OCI-M2 (cell line): ENCODE results near the gene MYEOV.
A peak's percentile ranks its signal among the peaks of the same experiment; 100 is the strongest.

ENCODE experiments used
- DNase-seq: peaks from one replicate; lab custom pipeline; 2025; ENCODE audit not compliant: unreplicated experiment; lab: John Stamatoyannopoulos, UW

Gene MYEOV

GRCh38 chr11:69286374-69287371 is 7.3 kb upstream of the MYEOV start:
- DNase-seq = no peak

GRCh38 chr11:69287968-69288882 is 5.7 kb upstream of the MYEOV start:
- no peak for DNase-seq

- no peak for DNase-seq
Measured at GRCh38 chr11:69288883-69289242, 5.1 kb upstream of the MYEOV start.

- DNase-seq = no peak
Measured at GRCh38 chr11:69290806-69291205, 3.1 kb upstream of the MYEOV start.

- no peak for DNase-seq
Measured at GRCh38 chr11:69291459-69292110, 2.4 kb upstream of the MYEOV start.

GRCh38 chr11:69292221-69292648 is 1.7 kb upstream of the MYEOV start:
- no peak for DNase-seq

GRCh38 chr11:69293087-69293486 is 868 bp upstream of the MYEOV start:
- DNase-seq = no peak

DNA sequence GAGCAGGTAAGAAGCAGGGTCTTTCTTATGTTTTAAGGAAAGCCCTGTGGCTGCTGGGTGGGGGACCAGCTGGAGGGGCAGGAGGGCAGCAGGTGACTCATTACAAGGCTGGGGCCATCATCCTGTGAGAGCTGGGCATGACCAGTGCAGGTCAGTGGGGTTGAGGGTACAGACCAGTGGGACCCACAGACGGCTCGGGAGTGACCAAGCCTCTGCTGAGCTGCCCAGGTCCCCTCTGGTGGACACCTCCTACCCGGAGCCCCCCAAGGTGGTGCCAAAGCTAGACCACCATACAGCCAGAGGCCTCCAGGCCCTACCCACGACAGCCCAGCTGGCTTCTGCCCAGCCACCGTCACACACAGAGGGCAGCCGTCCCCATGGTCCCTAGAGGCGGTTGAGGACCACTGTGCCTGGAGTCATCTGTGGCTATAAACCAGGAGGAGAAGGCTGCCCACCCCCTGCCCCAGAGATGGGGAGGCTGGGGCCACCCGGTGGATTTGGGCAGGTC is 670 bp downstream of the MYEOV start:
- no peak for DNase-seq

- DNase-seq = no peak
Measured at GRCh38 chr11:69295079-69295994, 1.4 kb downstream of the MYEOV start.

- no peak for DNase-seq
Measured at GRCh38 chr11:69295995-69296889, 2.3 kb downstream of the MYEOV start.

DNA sequence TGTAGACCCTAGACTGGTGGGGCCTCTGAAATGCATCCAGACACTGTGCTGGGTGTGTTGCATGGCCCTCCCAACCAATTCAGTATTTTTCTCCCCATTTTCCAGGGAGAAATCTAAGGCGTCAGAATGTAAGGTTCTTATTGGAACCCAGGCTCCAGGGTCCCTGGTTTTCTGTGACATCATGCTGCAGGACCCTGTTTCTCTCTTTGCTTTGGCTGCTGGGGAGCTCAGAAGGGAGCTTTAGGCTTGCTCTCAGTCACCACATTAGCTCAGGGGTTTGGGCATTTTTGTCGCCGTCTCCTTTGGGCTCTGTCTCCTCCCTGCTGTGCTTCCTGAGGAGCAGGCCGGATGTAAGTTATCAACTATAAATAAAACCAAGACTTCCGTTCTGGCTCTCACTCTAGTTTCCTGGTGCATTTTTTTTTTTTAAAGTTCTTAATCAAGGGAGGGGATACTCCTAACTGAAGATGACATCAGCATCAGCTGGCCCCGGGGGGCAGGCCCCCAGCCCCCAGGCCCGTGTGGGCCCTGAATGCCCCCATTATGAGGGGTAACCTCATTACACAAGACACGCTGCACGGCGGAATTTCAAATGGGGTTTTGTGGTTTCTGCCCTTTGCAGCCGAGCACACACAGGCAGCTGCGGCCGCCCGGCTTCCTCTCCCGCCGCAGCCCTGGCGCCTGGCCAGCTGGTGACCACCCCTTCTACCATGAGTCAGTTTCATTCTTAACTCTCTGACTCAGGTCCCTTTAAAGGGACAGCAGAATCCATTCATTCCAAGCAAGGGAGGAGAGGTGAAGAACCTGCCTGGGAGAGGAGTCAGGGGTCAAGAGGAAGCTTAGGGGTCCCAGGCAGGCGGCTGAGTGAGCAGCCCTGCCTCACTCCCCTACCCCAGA is 3.2 kb downstream of the MYEOV start:
- DNase-seq = peak; percentile 41

- DNase-seq = no peak
Measured at GRCh38 chr11:69297787-69298266, 3.9 kb downstream of the MYEOV start.

DNA sequence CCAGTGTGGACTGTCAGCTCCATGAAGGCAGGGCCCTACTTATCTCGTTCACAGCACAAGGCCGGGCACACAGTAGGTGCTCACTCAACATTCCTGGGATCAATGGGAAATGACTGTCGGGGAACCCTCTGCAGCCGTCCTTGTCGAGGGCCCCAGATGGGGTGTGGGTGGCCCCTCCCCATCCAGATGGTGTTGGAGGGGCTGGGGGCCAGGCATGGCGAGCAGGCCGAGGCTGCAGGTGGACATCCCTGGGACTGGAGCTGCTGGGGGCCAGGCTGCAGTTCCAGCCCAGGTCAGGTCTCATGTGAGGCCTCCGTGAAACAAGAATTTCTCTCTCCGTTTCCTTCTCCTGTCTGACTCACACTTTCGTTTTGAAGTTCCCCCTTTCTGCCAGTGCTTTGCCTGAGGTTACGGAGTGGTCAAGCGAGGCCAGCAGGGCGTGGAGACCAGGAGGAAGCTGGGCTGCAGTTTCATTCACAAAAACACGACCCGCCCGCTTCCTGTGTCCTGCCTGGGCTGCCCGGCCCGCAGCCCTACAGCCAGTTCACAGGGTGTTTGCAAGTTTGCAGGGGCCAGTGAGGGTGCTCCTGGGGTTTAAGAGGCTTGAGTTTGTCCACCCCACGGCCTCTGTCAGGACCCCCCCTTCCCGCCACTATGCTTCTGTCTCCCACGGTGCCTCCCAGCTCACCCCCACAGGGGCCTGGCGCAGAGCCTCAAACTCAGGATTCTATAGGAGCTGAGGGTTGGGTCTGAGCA is 4.5 kb downstream of the MYEOV start:
- peak; percentile 9 for DNase-seq

DNA sequence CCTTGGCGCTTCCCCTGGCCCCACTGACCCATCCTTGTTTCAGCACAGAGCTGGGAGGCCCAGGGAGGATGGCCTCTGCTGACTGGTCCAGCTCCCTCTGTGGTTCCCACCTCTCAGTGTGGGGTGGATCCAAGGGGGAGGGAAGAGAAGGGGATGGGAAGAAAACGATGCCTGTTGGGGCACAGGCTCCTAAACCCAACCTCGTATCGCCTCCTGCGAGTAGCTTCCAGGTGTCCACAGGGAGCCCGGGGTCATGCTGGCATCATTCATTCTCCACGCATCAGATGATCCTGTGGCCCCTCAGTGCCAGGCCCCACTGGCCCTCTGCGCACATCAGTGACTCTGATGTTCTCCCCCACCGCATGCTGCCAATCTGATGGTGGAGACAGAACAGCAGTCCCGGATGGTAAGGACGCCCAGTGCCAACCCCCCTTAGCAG is 5.1 kb downstream of the MYEOV start:
- DNase-seq = no peak

DNA sequence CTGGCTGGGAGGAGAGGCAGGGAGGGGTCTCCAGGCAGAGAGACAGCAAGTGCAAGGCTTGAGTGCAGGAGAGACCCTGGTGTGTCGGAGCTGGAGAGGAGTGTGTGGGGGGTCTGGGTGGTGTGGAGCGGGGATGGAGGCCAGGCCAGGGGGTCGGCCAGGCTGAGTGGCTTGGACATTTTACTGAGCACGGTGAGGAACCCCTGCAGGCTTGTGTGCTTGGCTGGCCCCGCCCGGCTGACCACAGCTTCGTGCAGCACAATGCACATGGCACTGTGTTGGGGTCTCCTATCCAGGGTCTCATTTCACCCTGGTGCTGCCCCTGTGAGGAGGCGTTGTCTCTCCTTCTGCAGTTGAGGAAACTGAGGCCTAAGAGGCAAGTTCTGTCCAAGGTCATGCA is 5.6 kb downstream of the MYEOV start:
- no peak for DNase-seq

GRCh38 chr11:69300120-69301060 is 6.4 kb downstream of the MYEOV start:
- DNase-seq = no peak
